GM10266 (cell line): ENCODE data around the gene FOSL1.

Experiments
- DNase-seq: peaks from one replicate; pipeline ENCODE4 v3.0.0; 2012; ENCODE audit errors: extremely low spot score
- CTCF ChIP-seq: IDR thresholded peaks from 2 replicates; pipeline ENCODE4 v1.5.1; 2012; ENCODE audit warnings: mild to moderate bottlenecking, low read depth; ENCODE audit not compliant: control insufficient read depth, insufficient read depth; ENCODE audit errors: missing control alignments

The FOSL1 gene

DNA sequence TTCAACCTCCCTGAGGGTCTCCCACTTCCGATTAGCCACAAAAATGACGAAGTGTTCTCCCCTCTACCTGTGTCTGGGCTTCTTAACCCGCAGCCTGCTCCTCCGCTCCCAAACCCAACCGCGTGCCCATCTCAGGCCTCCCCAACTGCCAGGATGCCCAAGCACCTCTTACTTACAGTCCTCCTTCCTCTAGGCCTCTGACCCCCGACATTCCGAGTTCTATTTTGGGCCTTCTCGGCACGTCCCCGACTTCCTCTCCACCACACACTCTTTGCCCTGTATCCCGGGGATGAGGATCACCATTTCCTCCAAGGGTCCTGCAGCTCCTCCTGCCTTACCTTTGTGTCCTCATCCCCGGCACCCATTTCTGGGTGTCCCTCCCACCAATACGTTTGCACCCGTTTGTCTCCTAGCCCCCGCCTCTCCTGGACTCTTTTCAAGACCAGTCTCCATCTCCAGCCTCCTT, 40.3 kb downstream of the FOSL1 start:
- DNase-seq = no peak
- peak; percentile 22 for TF ChIP-seq CTCF

- DNase-seq = peak; percentile 97
- no peak for TF ChIP-seq CTCF
Measured at GRCh38 chr11:65859095-65859811, 40.9 kb downstream of the FOSL1 start.

DNA sequence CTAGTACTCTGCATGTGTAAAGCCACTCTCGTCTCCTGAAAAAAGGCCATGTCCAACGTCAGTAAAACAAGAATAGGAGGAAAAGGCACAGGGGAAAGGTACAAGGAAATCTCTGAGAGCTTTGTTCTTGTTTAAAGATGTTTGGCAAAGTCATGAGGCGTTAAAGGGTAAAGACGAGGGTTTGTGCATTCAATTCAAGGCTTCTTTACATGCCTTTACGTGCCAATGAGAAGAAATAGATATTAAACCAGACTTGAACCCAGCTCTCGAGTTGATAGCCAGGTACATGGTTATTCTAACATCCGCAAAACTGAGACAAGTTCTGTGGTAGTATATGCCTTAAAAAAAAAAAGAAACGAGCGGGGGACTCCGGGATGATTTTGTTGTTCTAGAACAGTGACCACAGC, 41.5 kb downstream of the FOSL1 start:
- TF ChIP-seq CTCF = no peak
- DNase-seq = no peak

GRCh38 chr11:65857853-65858680, 42.1 kb downstream of the FOSL1 start, which contains the start of gene CFL1:
Gene CFL1, minus strand, starts transcription at chr11:65858180. Its CDS starts 81 bp downstream, at chr11:65858099.
- no peak for TF ChIP-seq CTCF
- peak; percentile 94 for DNase-seq

GRCh38 chr11:65857500-65857852, 42.7 kb downstream of the FOSL1 start:
- no peak for TF ChIP-seq CTCF
- no peak for DNase-seq

- no peak for TF ChIP-seq CTCF
- DNase-seq = peak; percentile 85
Measured at GRCh38 chr11:65856689-65857499, 43.3 kb downstream of the FOSL1 start.

GRCh38 chr11:65855927-65856363, 44.2 kb downstream of the FOSL1 start:
- no peak for DNase-seq
- no peak for TF ChIP-seq CTCF
